ENCODE measurements around the gene CSF3R. TPM values are rescaled to one million over a fixed set of nuclear protein-coding genes. Genes with fewer than 3 reads are reported as not detected.

Gene CSF3R
- under 0.01 TPM in 1 of 2 replicates, not detected in the other for total RNA-seq

GRCh38 chr1:36482724-36483388 is at the start of gene CSF3R:
Gene CSF3R (minus strand): TSS chr1:36482913. CDS start chr1:36479496, 3,417 bp downstream.

GRCh38 chr1:36463803-36464604 is 18.7 kb downstream of the CSF3R start, which contains the start of gene MRPS15:
Gene MRPS15 (minus strand): TSS chr1:36464384. CDS start chr1:36464275, 109 bp downstream.

GRCh38 chr1:36450270-36450918 is 32.3 kb downstream of the CSF3R start, which contains the start of gene OSCP1:
Gene OSCP1 (minus strand): TSS chr1:36450451. CDS start chr1:36450369, 82 bp downstream.

Other genes with a start within 250 kb of the CSF3R start
- gene SH3D21, start 176.5 kb downstream of the CSF3R start, total RNA-seq = 3.6 and 8.5 TPM in 2 replicates
- 126 and 177 TPM in 2 replicates for gene EVA1B, start 159.3 kb downstream of the CSF3R start, total RNA-seq
- 7.6 and 18.6 TPM in 2 replicates for gene STK40, start 97.0 kb downstream of the CSF3R start, total RNA-seq
- 9.6 and 43.3 TPM in 2 replicates for gene LSM10, start 85.0 kb downstream of the CSF3R start, total RNA-seq
- 7.1 and 14.7 TPM in 2 replicates for gene OSCP1, start 32.5 kb downstream of the CSF3R start, total RNA-seq
- gene MRPS15, start 18.5 kb downstream of the CSF3R start, total RNA-seq = 44.5 and 88.0 TPM in 2 replicates

All from regular cardiac myocyte (primary cell).